ACC112 (cell line): ENCODE measurements around the gene RYR2.
"Not testable (repeated sequence)": the region's sequence is repeated elsewhere in the genome, so short reads cannot be mapped to it uniquely, and the experiment has no call there.

Experiments
- H2AFZ ChIP-seq: fragments of 200-600 bp; sonication (generic); one replicate; pipeline ENCODE4 v1.6.0; 2017; ENCODE audit warnings: antibody characterized with exemption, low read length; ENCODE audit not compliant: unreplicated experiment
- H3K27ac ChIP-seq: fragments of 200-600 bp; sonication (generic); 2 replicates; pipeline ENCODE4 v1.5.1; 2014; ENCODE audit warnings: low read depth, mild to moderate bottlenecking, antibody characterized with exemption, low read length, moderate library complexity
- H3K27me3 ChIP-seq: fragments of 200-600 bp; sonication (generic); 2 replicates; pipeline ENCODE4 v1.6.1; 2014; ENCODE audit warnings: mild to moderate bottlenecking, antibody characterized with exemption, low read length, moderate library complexity, mixed read lengths; ENCODE audit not compliant: insufficient read depth
- H3K36me3 ChIP-seq: fragments of 200-600 bp; sonication (generic); 2 replicates; pipeline ENCODE4 v1.6.1; 2016; ENCODE audit warnings: mild to moderate bottlenecking, antibody characterized with exemption, low read length, moderate library complexity, mixed read lengths; ENCODE audit not compliant: insufficient read depth
- H3K4me1 ChIP-seq: fragments of 200-600 bp; sonication (generic); one replicate; pipeline ENCODE4 v1.6.1; 2016; ENCODE audit warnings: low read length, mixed read lengths; ENCODE audit not compliant: insufficient read depth, unreplicated experiment, control insufficient read depth
- H3K4me3 ChIP-seq: fragments of 200-600 bp; sonication (generic); 2 replicates; pipeline ENCODE4 v1.5.1; 2014; ENCODE audit warnings: mild to moderate bottlenecking, low read depth, low read length
- H3K79me2 ChIP-seq: fragments of 200-600 bp; sonication (generic); one replicate; pipeline ENCODE4 v1.6.0; 2016; ENCODE audit warnings: low read length; ENCODE audit not compliant: control insufficient read depth, unreplicated experiment, insufficient read depth

The RYR2 gene

GRCh38 chr1:237792726-237793125 lies 750.7 kb downstream of the RYR2 start:
- Histone ChIP-seq H3K27ac (no peak overlapping the region), H2AFZ (no peak overlapping the region), H3K4me3 (no peak overlapping the region), H3K4me1 (no peaks in the 10 kb centered on the region), H3K27me3 (no peaks in the 10 kb centered on the region), H3K79me2 (no peaks in the 10 kb centered on the region), H3K36me3 (no peaks in the 10 kb centered on the region)

GRCh38 chr1:237794071-237794470 lies 752.1 kb downstream of the RYR2 start:
- Histone ChIP-seq H3K4me1 (no peaks in the 10 kb centered on the region), H3K4me3 (no peak overlapping the region), H3K27ac (no peak overlapping the region)

GRCh38 chr1:237795558-237795957 lies 753.6 kb downstream of the RYR2 start:
- Histone ChIP-seq H3K36me3 (no peaks in the 10 kb centered on the region), H3K27me3 (no peaks in the 10 kb centered on the region), H3K27ac (no peak overlapping the region), H3K4me3 (no peak overlapping the region), H3K79me2 (no peaks in the 10 kb centered on the region), H3K4me1 (no peaks in the 10 kb centered on the region), H2AFZ (no peak overlapping the region)

More at GRCh38 chr1:237794071-237794470, 752.1 kb downstream of the RYR2 start:
- H3K79me2 ChIP-seq, result no peaks in the 10 kb centered on the region
- no peaks in the 10 kb centered on the region for H3K36me3 ChIP-seq
- H3K27me3 ChIP-seq, result no peaks in the 10 kb centered on the region
- H2AFZ ChIP-seq, result no peak overlapping the region

DNA sequence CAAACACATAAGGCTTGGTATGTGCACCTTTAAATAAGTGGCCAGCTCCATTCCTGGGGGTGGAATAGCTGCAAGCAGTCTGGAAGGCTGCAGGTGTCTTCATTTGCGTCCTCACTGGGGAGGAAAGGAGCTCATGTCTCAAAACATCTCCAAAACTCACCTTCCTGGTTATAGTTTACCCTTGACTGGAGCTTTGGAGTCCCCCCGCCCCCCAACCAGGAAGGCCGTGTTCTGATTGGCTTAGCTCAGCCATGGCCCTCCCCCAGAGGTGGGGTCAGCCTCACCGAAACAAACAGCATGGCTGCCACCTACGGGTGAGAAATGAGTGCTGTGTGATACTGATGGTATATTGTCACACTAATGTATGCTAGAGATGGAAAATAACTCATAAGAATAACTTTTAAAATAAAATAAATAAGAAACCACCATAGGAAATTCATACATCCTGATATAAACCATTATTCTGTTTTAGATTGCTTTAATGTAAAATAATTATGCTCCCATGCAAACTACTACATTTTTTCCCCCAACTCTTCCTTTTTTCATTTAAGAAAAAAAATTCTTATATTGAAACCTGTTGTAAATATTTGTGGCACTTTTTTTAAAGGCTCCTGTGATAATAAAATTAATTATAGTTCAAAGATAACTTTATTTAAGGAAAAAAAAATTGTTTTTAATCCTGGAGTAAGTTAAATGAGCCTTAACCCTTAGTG lies 757.9 kb downstream of the RYR2 start:
- no peak overlapping the region for H2AFZ ChIP-seq
- no peaks in the 10 kb centered on the region; the same call in 1 of the 2 replicates for H3K27me3 ChIP-seq
- H3K36me3 ChIP-seq, result no peaks in the 10 kb centered on the region
- no peaks in the 10 kb centered on the region for H3K79me2 ChIP-seq
- H3K4me3 ChIP-seq, result no peak overlapping the region
- H3K4me1 ChIP-seq, result no peaks in the 10 kb centered on the region
- H3K27ac ChIP-seq, result no peak overlapping the region

DNA sequence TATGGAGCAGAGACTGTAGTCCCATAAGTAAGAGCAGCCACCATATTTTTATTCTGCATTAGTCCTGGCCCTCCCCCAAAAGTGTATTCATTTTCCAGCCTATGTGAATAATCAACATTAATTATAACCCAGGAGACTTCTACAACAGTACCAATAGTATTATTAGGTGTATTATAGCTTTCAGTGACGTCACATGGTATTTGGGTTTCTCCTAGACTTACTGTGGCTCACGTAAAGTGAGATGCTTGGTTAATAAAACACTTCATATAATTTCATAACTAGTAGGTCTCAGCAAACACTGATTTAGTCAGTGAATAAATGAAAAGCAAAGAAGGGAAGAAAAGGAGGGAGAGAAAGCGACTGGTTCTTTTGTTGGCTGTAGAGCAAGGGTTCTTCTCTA lies 762.5 kb downstream of the RYR2 start:
- H3K36me3 ChIP-seq, result no peaks in the 10 kb centered on the region
- H3K27me3 ChIP-seq, result no peaks in the 10 kb centered on the region; the same call in none of the 2 replicates
- no peaks in the 10 kb centered on the region for H3K4me1 ChIP-seq
- H3K4me3 ChIP-seq, result no peak overlapping the region
- no peak overlapping the region for H3K27ac ChIP-seq
- H3K79me2 ChIP-seq, result no peaks in the 10 kb centered on the region
- no peak overlapping the region for H2AFZ ChIP-seq

- Histone ChIP-seq H3K79me2 (no peaks in the 10 kb centered on the region), H3K27ac (no peak overlapping the region)
These were observed 767.1 kb downstream of the RYR2 start for GRCh38 chr1:237809099-237809498.

GRCh38 chr1:237811633-237812032 lies 769.6 kb downstream of the RYR2 start:
- Histone ChIP-seq H3K4me1 (no peaks in the 10 kb centered on the region), H3K36me3 (no peaks in the 10 kb centered on the region), H3K27me3 (peaks cover 3% of the 10 kb centered on the region; the same call in 1 of the 2 replicates), H3K4me3 (no peak overlapping the region), H3K27ac (no peak overlapping the region), H3K79me2 (no peaks in the 10 kb centered on the region), H2AFZ (no peak overlapping the region)

More at GRCh38 chr1:237809099-237809498, 767.1 kb downstream of the RYR2 start:
- H3K27me3 ChIP-seq, result peaks cover under 1% of the 10 kb centered on the region
- no peaks in the 10 kb centered on the region for H3K4me1 ChIP-seq
- no peak overlapping the region for H2AFZ ChIP-seq
- no peak overlapping the region for H3K4me3 ChIP-seq
- H3K36me3 ChIP-seq, result no peaks in the 10 kb centered on the region

DNA sequence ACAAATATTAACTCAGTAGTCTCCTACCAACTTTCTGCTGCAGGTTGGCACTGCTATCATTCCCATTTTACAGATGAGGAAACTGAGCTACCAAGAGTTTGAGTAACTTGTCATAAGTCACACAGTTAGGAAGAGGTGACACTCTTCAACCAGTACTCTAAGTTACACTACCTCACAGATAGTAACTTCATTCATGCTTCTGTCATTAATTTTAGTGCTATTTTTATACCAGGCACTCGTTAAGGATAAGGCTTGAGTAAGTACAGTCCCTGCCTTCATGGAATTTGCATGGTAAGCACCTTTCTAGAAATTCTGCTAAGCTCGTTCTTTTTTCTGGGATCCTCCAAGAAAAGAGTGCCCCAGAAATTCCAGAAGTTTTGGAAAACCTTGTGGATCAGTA lies 770.1 kb downstream of the RYR2 start:
- no peak overlapping the region for H3K27ac ChIP-seq
- H3K79me2 ChIP-seq, result no peaks in the 10 kb centered on the region
- H3K4me3 ChIP-seq, result no peak overlapping the region
- no peaks in the 10 kb centered on the region for H3K36me3 ChIP-seq
- H3K4me1 ChIP-seq, result no peaks in the 10 kb centered on the region
- H3K27me3 ChIP-seq, result peaks cover 5% of the 10 kb centered on the region; the same call in 1 of the 2 replicates
- no peak overlapping the region for H2AFZ ChIP-seq

DNA sequence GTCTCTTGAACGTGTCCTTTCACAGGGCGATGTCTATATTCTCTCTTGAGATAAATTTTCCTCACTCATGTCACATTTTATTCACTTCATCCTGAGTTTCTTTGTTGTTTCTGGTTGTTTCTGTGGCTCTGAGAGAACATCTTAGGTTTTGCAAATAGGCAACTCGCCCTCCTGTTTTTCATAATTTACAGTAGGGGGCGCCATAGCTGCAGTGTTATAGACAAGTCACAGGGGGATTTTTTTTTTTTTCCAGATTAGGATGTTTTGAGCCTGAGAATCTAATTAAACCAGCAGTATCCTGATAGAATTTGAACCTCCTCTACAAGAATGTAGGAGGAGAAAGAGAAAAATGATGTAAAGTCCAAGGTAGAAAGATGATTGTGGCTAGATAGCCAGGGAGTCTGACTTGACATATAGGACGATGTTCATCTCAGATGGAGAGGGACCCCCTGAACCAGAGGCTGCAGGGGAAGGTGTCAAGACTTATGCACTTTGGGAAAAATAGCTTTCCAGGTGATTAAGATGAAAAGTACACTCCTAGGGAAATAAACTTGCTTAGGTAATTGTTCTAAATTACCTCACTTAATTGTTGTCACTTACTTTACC lies 772.4 kb downstream of the RYR2 start:
- peaks cover 9% of the 10 kb centered on the region; the same call in 1 of the 2 replicates for H3K27me3 ChIP-seq
- H3K79me2 ChIP-seq, result no peaks in the 10 kb centered on the region
- H2AFZ ChIP-seq, result no peak overlapping the region
- no peak overlapping the region for H3K4me3 ChIP-seq
- H3K27ac ChIP-seq, result no peak overlapping the region
- H3K4me1 ChIP-seq, result no peaks in the 10 kb centered on the region
- no peaks in the 10 kb centered on the region for H3K36me3 ChIP-seq

- no peak overlapping the region for H3K4me3 ChIP-seq
- H3K27ac ChIP-seq, result no peak overlapping the region
- no peak overlapping the region for H2AFZ ChIP-seq
- no peaks in the 10 kb centered on the region for H3K36me3 ChIP-seq
- peaks cover 9% of the 10 kb centered on the region; the same call in 1 of the 2 replicates for H3K27me3 ChIP-seq
- H3K4me1 ChIP-seq, result no peaks in the 10 kb centered on the region
- H3K79me2 ChIP-seq, result no peaks in the 10 kb centered on the region
These were observed 775.3 kb downstream of the RYR2 start for GRCh38 chr1:237817277-237817676.

DNA sequence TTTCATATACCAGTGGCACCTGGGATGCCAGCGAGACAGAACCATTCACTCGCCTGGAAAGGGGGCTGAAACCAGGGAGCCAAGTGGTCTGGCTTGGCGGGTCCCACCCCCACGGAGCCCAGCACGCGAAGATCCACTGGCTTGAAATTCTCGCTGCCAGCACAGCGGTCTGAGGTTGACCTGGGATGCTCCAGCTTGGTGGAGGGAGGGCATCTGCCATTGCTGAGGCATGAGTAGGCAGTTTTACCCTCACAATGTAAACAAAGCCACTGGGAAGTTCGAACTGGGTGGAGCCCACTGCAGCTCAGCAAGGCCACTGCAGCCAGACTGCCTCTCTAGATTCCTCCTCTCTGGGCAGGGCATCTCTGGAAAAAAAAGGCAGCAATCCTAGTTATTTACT lies 778.6 kb downstream of the RYR2 start:
- H3K4me1 ChIP-seq, H3K27ac ChIP-seq, H3K36me3 ChIP-seq, H3K4me3 ChIP-seq, H3K27me3 ChIP-seq, H3K79me2 ChIP-seq, H2AFZ ChIP-seq: not testable (repeated sequence)
